Mesenchymal stem cell (in vitro differentiated cells and primary cell): ENCODE results near the gene PRKG1.
A peak's percentile ranks its signal among the peaks of the same experiment; 100 is the strongest.

Source experiments
- DNase-seq: peaks from one replicate; pipeline ENCODE4 v3.0.0-alpha.2; 2013
- H2AFZ ChIP-seq: one replicate; pipeline ENCODE4 v1.6.1; 2013; ENCODE audit warnings: low read depth, mild to moderate bottlenecking, control low read depth, inconsistent platforms, low read length, moderate library complexity
- H2AK5ac ChIP-seq: 2 replicates; pipeline ENCODE4 v1.6.1; 2013; ENCODE audit warnings: low read length, moderate library complexity, mild to moderate bottlenecking, inconsistent platforms; ENCODE audit not compliant: severe bottlenecking
- H2BK120ac ChIP-seq: one replicate; pipeline ENCODE4 v1.6.1; 2013; ENCODE audit warnings: low read depth, mild to moderate bottlenecking, inconsistent platforms, low read length, moderate library complexity
- H2BK12ac ChIP-seq, 2 experiments: one replicate each; pipeline ENCODE4 v1.6.1; 2013; ENCODE audit warnings: inconsistent platforms in 2 of 2, low read length in 2 of 2, mild to moderate bottlenecking in 2 of 2, moderate library complexity in 2 of 2, control low read depth in 1 of 2
- H2BK15ac ChIP-seq: one replicate; pipeline ENCODE4 v1.6.1; 2013; ENCODE audit warnings: mild to moderate bottlenecking, low read depth, inconsistent platforms; ENCODE audit not compliant: poor library complexity, severe bottlenecking
- H2BK5ac ChIP-seq: 2 replicates; pipeline ENCODE4 v1.6.1; 2013; ENCODE audit warnings: low read depth, mild to moderate bottlenecking, low read length, control low read depth, inconsistent platforms; ENCODE audit not compliant: poor library complexity, severe bottlenecking
- H3K14ac ChIP-seq, 2 experiments: one replicate each; pipeline ENCODE4 v1.6.1; 2013; ENCODE audit warnings: inconsistent platforms in 2 of 2, low read length in 2 of 2, control low read depth in 1 of 2, mild to moderate bottlenecking in 1 of 2, moderate library complexity in 1 of 2
- H3K18ac ChIP-seq, 2 experiments: one replicate each; pipeline ENCODE4 v1.6.1; 2013; ENCODE audit warnings: inconsistent platforms in 2 of 2, low read length in 2 of 2, control low read depth in 1 of 2, low read depth in 1 of 2, mild to moderate bottlenecking in 1 of 2
- H3K23ac ChIP-seq, 2 experiments: one replicate each; pipeline ENCODE4 v1.6.1; 2013; ENCODE audit warnings: inconsistent platforms in 2 of 2, low read length in 2 of 2, mild to moderate bottlenecking in 2 of 2, moderate library complexity in 2 of 2, control low read depth in 1 of 2
- H3K27ac ChIP-seq: 2 replicates; pipeline ENCODE4 v1.5.1; 2013; ENCODE audit warnings: mild to moderate bottlenecking, moderate library complexity, low read length, control low read depth, inconsistent platforms; ENCODE audit not compliant: poor library complexity, severe bottlenecking
- H3K27me3 ChIP-seq, 2 experiments: 2 replicates each; pipeline versions ENCODE4 v1.6.1 to v1.7.0; 2013; ENCODE audit warnings: low read length in 2 of 2, mild to moderate bottlenecking in 2 of 2, moderate library complexity in 2 of 2, control low read depth in 1 of 2, inconsistent platforms in 1 of 2; ENCODE audit not compliant: control insufficient read depth in 1 of 2, insufficient read depth in 1 of 2
- H3K36me3 ChIP-seq, 2 experiments: 2 replicates each; pipeline versions ENCODE4 v1.6.1 to v1.7.0; 2013; ENCODE audit warnings: low read length in 2 of 2, control low read depth in 1 of 2, inconsistent platforms in 1 of 2, low read depth in 1 of 2, mild to moderate bottlenecking in 1 of 2; ENCODE audit not compliant: insufficient read depth in 2 of 2, control insufficient read depth in 1 of 2
- H3K4ac ChIP-seq, 2 experiments: one replicate each; pipeline ENCODE4 v1.6.1; 2013; ENCODE audit warnings: inconsistent platforms in 2 of 2, low read length in 2 of 2, mild to moderate bottlenecking in 2 of 2, moderate library complexity in 2 of 2, control low read depth in 1 of 2, low read depth in 1 of 2
- H3K4me1 ChIP-seq: 2 replicates; pipeline ENCODE4 v1.6.1; 2013; ENCODE audit warnings: low read depth, low read length, control low read depth; ENCODE audit not compliant: control insufficient read depth, insufficient read depth
- H3K4me2 ChIP-seq: 2 replicates; pipeline ENCODE4 v1.6.1; 2013; ENCODE audit warnings: low read length, mild to moderate bottlenecking, inconsistent platforms; ENCODE audit not compliant: poor library complexity, severe bottlenecking
- H3K4me3 ChIP-seq, 2 experiments: 2 replicates each; pipeline versions ENCODE4 v1.5.1 to v1.7.0; 2013; ENCODE audit warnings: low read length in 2 of 2, mild to moderate bottlenecking in 2 of 2, control low read depth in 1 of 2, low read depth in 1 of 2; ENCODE audit not compliant: insufficient read depth in 1 of 2
- H3K79me1 ChIP-seq: replicated peaks from 2 replicates; pipeline ENCODE4 v1.6.1; 2013; ENCODE audit warnings: mild to moderate bottlenecking, control low read depth, low read length, inconsistent platforms; ENCODE audit not compliant: poor library complexity, severe bottlenecking
- H3K9ac ChIP-seq: 2 replicates; pipeline ENCODE4 v1.7.0; 2013; ENCODE audit warnings: mild to moderate bottlenecking, low read length, moderate library complexity
- H3K9me3 ChIP-seq: 2 replicates; pipeline ENCODE4 v1.7.0; 2013; ENCODE audit warnings: mild to moderate bottlenecking, low read length; ENCODE audit not compliant: control insufficient read depth
- H4K8ac ChIP-seq: one replicate; pipeline ENCODE4 v1.6.1; 2013; ENCODE audit warnings: inconsistent platforms, mild to moderate bottlenecking, low read length, moderate library complexity
- H4K91ac ChIP-seq: one replicate; pipeline ENCODE4 v1.6.1; 2013; ENCODE audit warnings: mild to moderate bottlenecking, low read length, inconsistent platforms
- WGBS: methylation state at CpG from one replicate; pipeline ENCODE4 v1.1.7; 2013; ENCODE audit warnings: mixed read lengths; 5-methylcytosine and 5-hydroxymethylcytosine counted together

Gene PRKG1

GRCh38 chr10:51596695-51597094, 522.4 kb downstream of the PRKG1 start:
- no peaks in the 10 kb centered on the region for H3K79me1 ChIP-seq
- no peak overlapping the region for H2BK5ac ChIP-seq
- H4K8ac ChIP-seq = no peak overlapping the region
- no peak overlapping the region for H3K27ac ChIP-seq
- no peaks in the 10 kb centered on the region for H3K9me3 ChIP-seq
- no peak overlapping the region for H3K9ac ChIP-seq
- no peak overlapping the region for H3K14ac ChIP-seq
- H3K4me1 ChIP-seq = no peaks in the 10 kb centered on the region
- no CpG with 5 or more reads among the region's 3 CpGs for WGBS
- H2AFZ ChIP-seq = no peak overlapping the region
- no peaks in the 10 kb centered on the region for H3K27me3 ChIP-seq
- H3K36me3 ChIP-seq = no peaks in the 10 kb centered on the region
- no peak overlapping the region for H3K18ac ChIP-seq
- no peak overlapping the region for H3K4me2 ChIP-seq
- DNase-seq = no peak
- no peak overlapping the region for H2BK120ac ChIP-seq
- no peak overlapping the region for H4K91ac ChIP-seq
- H3K23ac ChIP-seq = no peak overlapping the region
- no peak overlapping the region for H3K4ac ChIP-seq
- no peak overlapping the region for H2AK5ac ChIP-seq
- no peak overlapping the region for H3K4me3 ChIP-seq
- no peak overlapping the region for H2BK12ac ChIP-seq
- no peak overlapping the region for H2BK15ac ChIP-seq

DNA sequence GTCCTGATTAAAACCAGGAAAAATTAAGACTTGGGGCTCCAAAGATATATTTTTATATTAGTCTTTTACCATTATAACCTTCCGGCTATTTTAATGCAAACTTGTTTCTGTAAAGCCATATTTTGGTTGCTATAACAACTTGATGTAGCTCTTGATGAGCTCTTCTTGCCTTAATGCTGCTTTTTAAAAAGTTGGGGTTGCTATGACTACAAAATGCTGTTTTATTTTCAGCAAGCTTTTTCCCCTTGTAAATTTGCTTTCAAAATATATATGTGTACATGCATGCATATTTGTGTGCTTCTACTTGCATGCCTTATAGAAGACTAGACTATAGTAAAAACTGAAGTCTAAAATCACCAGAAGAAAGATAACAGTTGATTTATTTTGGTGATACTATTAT, 525.4 kb downstream of the PRKG1 start:
- no peak for DNase-seq
- no peak overlapping the region for H2BK5ac ChIP-seq
- no peak overlapping the region for H3K4ac ChIP-seq
- H2AK5ac ChIP-seq = no peak overlapping the region
- no peak overlapping the region for H4K91ac ChIP-seq
- H3K9me3 ChIP-seq = no peaks in the 10 kb centered on the region
- no peak overlapping the region for H3K4me3 ChIP-seq
- H3K36me3 ChIP-seq = no peaks in the 10 kb centered on the region
- no peak overlapping the region for H2AFZ ChIP-seq
- no peak overlapping the region for H3K23ac ChIP-seq
- no peak overlapping the region for H4K8ac ChIP-seq
- no peak overlapping the region for H3K18ac ChIP-seq
- WGBS = 100% methylated on average over 1 of the region's 1 CpG
- no peaks in the 10 kb centered on the region for H3K4me1 ChIP-seq
- no peaks in the 10 kb centered on the region for H3K79me1 ChIP-seq
- H3K27me3 ChIP-seq = no peaks in the 10 kb centered on the region
- no peak overlapping the region for H3K14ac ChIP-seq
- H2BK15ac ChIP-seq = no peak overlapping the region
- no peak overlapping the region for H3K4me2 ChIP-seq
- H2BK12ac ChIP-seq = no peak overlapping the region
- H3K27ac ChIP-seq = no peak overlapping the region
- no peak overlapping the region for H2BK120ac ChIP-seq
- no peak overlapping the region for H3K9ac ChIP-seq

GRCh38 chr10:51602326-51602725, 528.0 kb downstream of the PRKG1 start:
- Histone ChIP-seq H3K79me1 (no peaks in the 10 kb centered on the region), H4K8ac (no peak overlapping the region), H2BK12ac (no peak overlapping the region), H3K27ac (no peak overlapping the region), H2BK15ac (no peak overlapping the region), H2BK120ac (no peak overlapping the region), H3K23ac (no peak overlapping the region), H3K9ac (no peak overlapping the region), H3K4me1 (peaks cover 1% of the 10 kb centered on the region), H3K4me3 (no peak overlapping the region), H3K9me3 (no peaks in the 10 kb centered on the region), H4K91ac (no peak overlapping the region), H3K14ac (no peak overlapping the region), H2AFZ (no peak overlapping the region), H3K27me3 (no peaks in the 10 kb centered on the region), H3K4me2 (no peak overlapping the region), H3K4ac (no peak overlapping the region), H3K36me3 (no peaks in the 10 kb centered on the region), H3K18ac (no peak overlapping the region), H2BK5ac (no peak overlapping the region), H2AK5ac (no peak overlapping the region)
- DNase-seq = peak; percentile 23
- WGBS = 79% methylated on average over 4 of the region's 5 CpGs

DNA sequence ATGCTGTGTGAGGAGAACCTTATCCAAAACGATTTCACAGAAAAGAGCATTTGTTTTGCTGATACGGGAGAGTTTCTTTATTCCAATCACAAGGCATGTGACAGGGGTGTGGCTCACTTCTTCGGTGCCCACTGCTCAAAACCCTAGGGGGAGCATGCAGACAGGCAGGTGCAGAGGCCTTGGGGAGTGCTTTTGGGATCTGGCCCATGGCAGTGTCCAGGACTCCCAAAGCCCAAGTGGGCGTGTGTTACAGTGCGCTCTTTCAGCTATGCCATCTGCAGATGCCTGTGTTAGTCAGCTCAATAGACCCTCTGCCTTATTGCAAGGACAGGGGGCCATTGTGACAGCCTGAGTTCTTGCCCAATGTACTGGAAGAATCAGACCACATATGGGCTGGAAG, 530.3 kb downstream of the PRKG1 start:
- Histone ChIP-seq H3K27ac (no peak overlapping the region), H3K4ac (no peak overlapping the region), H2AFZ (no peak overlapping the region), H3K9ac (no peak overlapping the region), H3K4me2 (no peak overlapping the region), H2BK12ac (no peak overlapping the region), H2BK120ac (no peak overlapping the region), H3K27me3 (no peaks in the 10 kb centered on the region), H2BK5ac (no peak overlapping the region), H4K91ac (no peak overlapping the region), H3K36me3 (no peaks in the 10 kb centered on the region), H4K8ac (no peak overlapping the region), H3K79me1 (no peaks in the 10 kb centered on the region), H2BK15ac (no peak overlapping the region), H3K4me1 (peaks cover 4% of the 10 kb centered on the region), H3K23ac (no peak overlapping the region), H3K14ac (no peak overlapping the region), H3K4me3 (no peak overlapping the region), H3K9me3 (no peaks in the 10 kb centered on the region), H3K18ac (no peak overlapping the region), H2AK5ac (no peak overlapping the region)
- DNase-seq = no peak
- 88% methylated on average over 5 of the region's 5 CpGs for WGBS
